Measurements from ENCODE around the gene KATNB1.

KATNB1 gene

GRCh38 chr16:57738844-57739243 is 3.3 kb downstream of the KATNB1 start:
- no peaks in the 10 kb centered on the region for H3K27me3 ChIP-seq (replicated peaks; ENCODE audit: insufficient read depth, low read length)
- H2AFZ ChIP-seq (ENCODE audit: low read length), result no peak overlapping the region
- H3K4me1 ChIP-seq (ENCODE audit: low read length), result no peaks in the 10 kb centered on the region
- H3F3A ChIP-seq (ENCODE audit: insufficient read depth, low read length), result no peaks in the 10 kb centered on the region
- H3K9me2 ChIP-seq (replicated peaks; ENCODE audit: insufficient read depth, low read length), result no peaks in the 10 kb centered on the region
- no peaks in the 10 kb centered on the region for H3K9me3 ChIP-seq (replicated peaks; ENCODE audit: insufficient read depth, low read length)
- no peaks in the 10 kb centered on the region for H3K36me3 ChIP-seq (replicated peaks; ENCODE audit: insufficient read depth, low read length)
- peaks cover 8% of the 10 kb centered on the region; the same call in 1 of the 2 replicates for H3K79me2 ChIP-seq (ENCODE audit: low read length)
- H3K4me3 ChIP-seq (ENCODE audit: low read length), result no peak overlapping the region
- H3K4me2 ChIP-seq (ENCODE audit: low read depth, low read length), result no peak overlapping the region
- no peak for TF ChIP-seq EZH2 (optimal IDR thresholded peaks at IDR 0.05; ENCODE audit: low read depth, low read length)
- TF ChIP-seq CTCF (IDR thresholded peaks at IDR 0.05; ENCODE audit: low read length), result no peak
- TF ChIP-seq EZH2phosphoT487 (IDR thresholded peaks at IDR 0.05; ENCODE audit: low read length), result no peak
- H3K9ac ChIP-seq (ENCODE audit: low read length), result no peak overlapping the region
- H3K27ac ChIP-seq (ENCODE audit: low read length), result no peak overlapping the region
- DNase-seq, result no peak
- H4K20me1 ChIP-seq (ENCODE audit: insufficient read depth, low read length), result no peaks in the 10 kb centered on the region

- Histone ChIP-seq H3K4me2 (ENCODE audit: low read depth, low read length) (no peak overlapping the region), H3K9ac (ENCODE audit: low read length) (no peak overlapping the region), H3K4me3 (ENCODE audit: low read length) (no peak overlapping the region), H3K36me3 (replicated peaks; ENCODE audit: insufficient read depth, low read length) (no peaks in the 10 kb centered on the region), H3F3A (ENCODE audit: insufficient read depth, low read length) (no peaks in the 10 kb centered on the region), H2AFZ (ENCODE audit: low read length) (no peak overlapping the region), H3K4me1 (ENCODE audit: low read length) (no peaks in the 10 kb centered on the region), H3K27me3 (replicated peaks; ENCODE audit: insufficient read depth, low read length) (no peaks in the 10 kb centered on the region), H3K9me3 (replicated peaks; ENCODE audit: insufficient read depth, low read length) (no peaks in the 10 kb centered on the region), H3K9me2 (replicated peaks; ENCODE audit: insufficient read depth, low read length) (no peaks in the 10 kb centered on the region), H4K20me1 (ENCODE audit: insufficient read depth, low read length) (no peaks in the 10 kb centered on the region), H3K27ac (ENCODE audit: low read length) (no peak overlapping the region), H3K79me2 (ENCODE audit: low read length) (peaks cover under 1% of the 10 kb centered on the region; the same call in 1 of the 2 replicates)
- no peak for TF ChIP-seq EZH2phosphoT487 (IDR thresholded peaks at IDR 0.05; ENCODE audit: low read length)
- TF ChIP-seq CTCF (IDR thresholded peaks at IDR 0.05; ENCODE audit: low read length), result no peak
- TF ChIP-seq EZH2 (optimal IDR thresholded peaks at IDR 0.05; ENCODE audit: low read depth, low read length), result no peak
- DNase-seq, result no peak
Observed at GRCh38 chr16:57739756-57740422, 4.3 kb downstream of the KATNB1 start.

GRCh38 chr16:57740423-57741071 is 5.0 kb downstream of the KATNB1 start:
- H2AFZ ChIP-seq (ENCODE audit: low read length), result no peak overlapping the region
- no peak for TF ChIP-seq EZH2phosphoT487 (IDR thresholded peaks at IDR 0.05; ENCODE audit: low read length)
- no peak for TF ChIP-seq CTCF (IDR thresholded peaks at IDR 0.05; ENCODE audit: low read length)
- no peak for TF ChIP-seq EZH2 (optimal IDR thresholded peaks at IDR 0.05; ENCODE audit: low read depth, low read length)
- H3F3A ChIP-seq (ENCODE audit: insufficient read depth, low read length), result no peaks in the 10 kb centered on the region
- no peaks in the 10 kb centered on the region for H3K9me3 ChIP-seq (replicated peaks; ENCODE audit: insufficient read depth, low read length)
- H3K27ac ChIP-seq (ENCODE audit: low read length), result no peak overlapping the region
- H3K9me2 ChIP-seq (replicated peaks; ENCODE audit: insufficient read depth, low read length), result no peaks in the 10 kb centered on the region
- no peaks in the 10 kb centered on the region for H4K20me1 ChIP-seq (ENCODE audit: insufficient read depth, low read length)
- no peak overlapping the region for H3K4me2 ChIP-seq (ENCODE audit: low read depth, low read length)
- H3K36me3 ChIP-seq (replicated peaks; ENCODE audit: insufficient read depth, low read length), result no peaks in the 10 kb centered on the region
- H3K79me2 ChIP-seq (ENCODE audit: low read length), result no peaks in the 10 kb centered on the region
- H3K4me1 ChIP-seq (ENCODE audit: low read length), result no peaks in the 10 kb centered on the region
- no peak for DNase-seq
- H3K9ac ChIP-seq (ENCODE audit: low read length), result no peak overlapping the region
- H3K27me3 ChIP-seq (replicated peaks; ENCODE audit: insufficient read depth, low read length), result no peaks in the 10 kb centered on the region
- H3K4me3 ChIP-seq (ENCODE audit: low read length), result no peak overlapping the region

Measured in MM.1S (cell line).